22Rv1 (cell line): ENCODE data around the gene VWA1.

Source experiments
- H3K27ac ChIP-seq: fragments of 450-650 bp; 2 replicates; pipeline ENCODE4 v1.5.1; 2017
- ZFX ChIP-seq: fragments of 450-650 bp; IDR thresholded peaks from 2 replicates; pipeline ENCODE4 v1.6.1; 2017; ENCODE audit warnings: antibody characterized with exemption, borderline replicate concordance
- TF ChIP-seq, protein P1 (sequence below): fragments of 450-650 bp; IDR thresholded peaks from 2 replicates; pipeline ENCODE4 v1.5.1; 2017; ENCODE audit warnings: mild to moderate bottlenecking

VWA1 gene

DNA sequence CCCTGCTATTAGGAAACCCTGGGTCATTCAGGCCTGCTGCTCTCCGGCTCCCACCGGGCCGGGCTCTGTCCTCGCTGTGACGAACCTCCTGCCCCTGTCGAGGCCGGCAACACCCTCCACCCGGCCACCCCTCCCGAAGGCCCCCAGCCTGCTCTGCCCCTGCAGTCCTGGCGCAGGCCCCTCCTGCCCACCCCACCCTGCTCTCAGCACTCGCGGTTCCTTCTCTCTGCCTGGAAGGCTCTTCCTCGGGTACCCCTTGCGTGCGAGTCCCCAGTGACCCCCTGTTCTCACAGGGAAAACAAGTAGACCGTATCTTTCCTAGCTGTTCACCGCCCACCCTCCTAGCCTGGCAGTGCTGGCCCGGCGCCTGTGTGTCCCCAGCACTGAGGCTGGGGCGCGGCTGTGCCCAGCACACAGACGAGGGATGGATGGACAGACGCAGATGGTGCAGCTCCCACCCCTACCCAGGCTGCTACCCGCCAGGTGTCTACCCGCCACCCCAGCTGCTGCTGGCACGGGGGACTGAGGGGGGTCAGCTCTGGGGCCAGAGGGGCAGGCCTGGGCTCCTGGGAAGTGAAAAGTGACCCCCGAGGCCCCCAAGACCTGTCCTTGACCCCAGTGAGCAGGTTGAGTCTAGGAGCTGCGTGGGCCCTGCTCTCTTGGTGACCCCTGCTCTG, 3.1 kb upstream of the VWA1 start:
- no peak overlapping the region for H3K27ac ChIP-seq
- TF ChIP-seq, protein P1, sequence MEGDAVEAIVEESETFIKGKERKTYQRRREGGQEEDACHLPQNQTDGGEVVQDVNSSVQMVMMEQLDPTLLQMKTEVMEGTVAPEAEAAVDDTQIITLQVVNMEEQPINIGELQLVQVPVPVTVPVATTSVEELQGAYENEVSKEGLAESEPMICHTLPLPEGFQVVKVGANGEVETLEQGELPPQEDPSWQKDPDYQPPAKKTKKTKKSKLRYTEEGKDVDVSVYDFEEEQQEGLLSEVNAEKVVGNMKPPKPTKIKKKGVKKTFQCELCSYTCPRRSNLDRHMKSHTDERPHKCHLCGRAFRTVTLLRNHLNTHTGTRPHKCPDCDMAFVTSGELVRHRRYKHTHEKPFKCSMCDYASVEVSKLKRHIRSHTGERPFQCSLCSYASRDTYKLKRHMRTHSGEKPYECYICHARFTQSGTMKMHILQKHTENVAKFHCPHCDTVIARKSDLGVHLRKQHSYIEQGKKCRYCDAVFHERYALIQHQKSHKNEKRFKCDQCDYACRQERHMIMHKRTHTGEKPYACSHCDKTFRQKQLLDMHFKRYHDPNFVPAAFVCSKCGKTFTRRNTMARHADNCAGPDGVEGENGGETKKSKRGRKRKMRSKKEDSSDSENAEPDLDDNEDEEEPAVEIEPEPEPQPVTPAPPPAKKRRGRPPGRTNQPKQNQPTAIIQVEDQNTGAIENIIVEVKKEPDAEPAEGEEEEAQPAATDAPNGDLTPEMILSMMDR: no peak
- TF ChIP-seq ZFX: no peak

DNA sequence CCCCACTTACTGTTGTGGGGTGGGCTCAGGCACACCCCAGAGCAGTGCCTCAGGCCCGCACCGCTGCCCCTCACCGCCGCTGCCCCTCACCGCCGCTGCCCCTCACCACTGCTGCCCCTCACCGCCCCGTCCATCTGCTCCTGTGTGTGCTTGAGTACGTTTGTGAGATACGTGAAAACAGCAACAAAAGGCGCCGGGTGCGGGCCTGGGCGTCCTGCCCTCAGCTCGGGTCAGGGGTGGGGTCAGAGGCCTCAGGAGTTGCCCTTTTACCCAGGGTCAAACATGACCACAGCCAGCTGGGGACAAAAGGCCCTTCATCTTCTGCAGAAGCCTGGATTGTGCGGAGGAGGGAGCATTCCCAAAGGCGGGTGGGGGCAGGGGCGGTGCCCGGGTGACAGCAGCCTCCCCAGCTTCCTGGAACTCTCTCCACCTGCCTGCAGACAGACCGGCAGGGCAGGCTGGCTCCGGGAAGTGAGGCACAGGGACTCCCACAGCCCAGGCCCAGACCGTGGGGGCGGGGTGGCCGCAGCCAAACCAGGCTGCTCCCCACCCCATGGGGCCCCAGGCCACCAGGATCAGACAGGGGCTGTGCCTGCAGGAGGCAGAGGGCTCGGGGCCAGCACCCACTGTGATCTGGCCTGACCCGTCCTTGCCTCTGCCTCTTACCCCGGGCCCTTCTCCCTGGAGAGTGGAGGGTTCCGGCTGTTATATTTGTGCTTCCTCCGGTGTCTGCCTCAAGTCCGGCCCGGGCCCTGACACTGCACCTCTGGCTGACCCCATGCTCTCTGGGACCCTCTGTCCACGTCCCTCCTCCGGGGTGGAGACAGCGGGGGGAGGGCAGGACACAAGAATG, 2.3 kb upstream of the VWA1 start:
- TF ChIP-seq, protein P1: no peak
- TF ChIP-seq ZFX: no peak
- H3K27ac ChIP-seq: no peak overlapping the region

DNA sequence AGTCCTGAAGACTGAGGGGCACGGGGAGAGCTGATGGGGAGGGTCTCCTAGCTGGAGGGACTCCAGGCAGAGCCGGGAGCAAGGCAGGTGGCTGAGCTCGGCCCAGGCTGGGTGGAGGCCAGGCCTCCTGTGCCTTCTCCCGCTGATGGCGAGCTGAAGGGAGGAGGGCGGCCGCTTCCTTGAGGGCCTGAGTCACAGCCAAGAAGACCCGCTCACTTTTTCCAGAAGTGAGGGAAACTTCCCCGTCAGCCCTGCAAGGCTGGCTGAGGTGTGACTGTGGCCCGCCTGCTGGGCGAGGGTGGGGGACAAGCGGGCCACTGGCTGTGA, 1.7 kb upstream of the VWA1 start:
- no peak for TF ChIP-seq ZFX
- TF ChIP-seq, protein P1: no peak
- no peak overlapping the region for H3K27ac ChIP-seq

DNA sequence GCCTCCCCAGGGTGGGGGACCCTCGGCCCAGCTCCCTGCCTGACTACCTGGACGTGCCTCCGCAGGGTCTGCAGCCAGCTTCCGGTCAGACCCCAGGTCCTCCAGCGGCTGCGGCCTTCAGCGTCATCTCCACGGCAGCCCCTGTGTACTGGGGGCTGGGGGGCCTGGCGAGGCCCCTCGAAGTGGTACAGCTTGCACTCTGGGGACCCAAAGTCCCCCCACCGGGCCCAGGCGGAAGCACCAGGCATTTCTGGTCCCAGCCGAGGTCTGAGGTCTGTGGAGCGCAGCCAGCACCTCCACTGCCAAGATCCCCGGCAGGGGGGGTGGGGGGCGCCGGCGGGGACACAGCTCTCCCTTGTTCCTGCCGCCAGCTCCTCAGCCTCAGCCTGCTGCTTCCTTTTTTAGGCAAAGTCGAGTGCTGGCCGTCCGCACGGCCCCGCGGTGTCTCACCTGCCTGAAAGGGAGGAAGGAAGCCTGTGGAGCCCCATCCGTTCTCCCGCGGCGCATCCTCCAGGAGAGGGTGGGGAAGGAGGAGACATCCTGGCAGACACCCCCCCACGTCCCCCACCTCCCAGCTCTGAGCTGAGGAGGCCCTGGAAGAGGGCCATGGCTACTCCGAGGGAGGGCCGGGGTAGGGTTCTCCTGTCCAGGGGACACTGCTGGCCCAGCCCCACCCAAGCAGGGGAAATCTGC, 1.2 kb upstream of the VWA1 start:
- H3K27ac ChIP-seq: no peak overlapping the region
- TF ChIP-seq ZFX: no peak
- TF ChIP-seq, protein P1: no peak

DNA sequence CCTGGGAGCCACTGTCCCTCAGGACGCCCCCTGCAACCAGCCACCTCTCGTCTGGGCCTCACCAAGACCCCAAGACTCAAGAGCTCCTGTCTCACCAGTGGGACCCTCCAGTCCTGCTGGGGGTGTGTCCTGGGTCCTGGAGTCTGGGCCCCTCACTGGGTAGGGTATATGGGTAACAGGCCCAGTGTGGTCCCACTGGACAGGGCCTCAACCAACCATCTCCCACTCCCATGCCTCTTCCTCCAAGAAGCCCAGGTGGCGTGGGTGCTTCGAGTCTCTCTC, 725 bp upstream of the VWA1 start:
- no peak overlapping the region for H3K27ac ChIP-seq
- TF ChIP-seq, protein P1: no peak
- TF ChIP-seq ZFX: no peak

DNA sequence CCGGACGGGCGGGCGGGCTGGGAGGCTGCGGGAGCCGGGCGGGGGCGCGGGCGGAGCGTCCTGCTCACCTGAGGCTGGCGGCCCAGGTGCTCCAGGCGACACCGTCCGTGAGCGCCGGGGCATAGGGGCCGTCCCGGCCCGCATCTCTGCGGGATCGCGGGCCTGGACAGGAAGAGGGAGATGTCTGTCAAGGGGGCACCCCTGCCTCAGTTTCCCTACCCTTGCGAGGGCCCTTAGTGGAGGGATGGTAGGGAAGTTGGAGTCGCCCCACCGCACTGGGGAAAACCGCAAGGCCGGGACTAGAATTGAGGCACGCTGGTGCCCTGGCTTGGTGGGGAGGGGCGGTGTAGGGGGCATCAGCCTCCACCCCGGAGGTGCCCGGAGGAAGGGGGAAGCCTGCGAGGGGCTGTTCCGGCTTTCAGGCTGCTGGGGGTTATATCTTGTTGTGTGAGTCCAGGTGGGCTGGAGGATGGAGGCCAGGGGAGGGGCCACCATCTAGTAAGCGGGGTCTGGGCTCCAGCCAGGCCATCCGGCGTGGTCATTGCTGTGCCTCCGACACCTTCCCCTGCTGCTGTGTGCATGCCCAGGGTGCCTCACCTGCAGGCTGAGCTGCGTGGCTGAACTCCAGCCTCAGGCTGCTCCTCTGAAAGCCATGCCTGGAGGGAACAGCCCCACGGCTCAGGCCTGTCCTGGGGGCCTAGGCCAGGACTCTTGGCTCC, 580 bp downstream of the VWA1 start:
- H3K27ac ChIP-seq: no peak overlapping the region
- TF ChIP-seq, protein P1: no peak
- TF ChIP-seq ZFX: no peak
